Skin of body (tissue), 2 donors: Measurements from ENCODE around the gene TWIST2. TPM values are rescaled to one million over a fixed set of nuclear protein-coding genes. Genes with fewer than 3 reads are reported as not detected.

Source experiments
- DNase-seq: peaks from one replicate; lab custom pipeline; 2025; lab: John Stamatoyannopoulos, UW
- total RNA-seq: library from RNA; depleted of rRNA; stranded (reverse); fragments of >200 nt; gene quantifications from one replicate; pipeline ENCODE4 v1.2.3, GENCODE V29; 2014

TWIST2 gene
- total RNA-seq, 1 donor from 2014 or later, result 60.3 TPM

DNA sequence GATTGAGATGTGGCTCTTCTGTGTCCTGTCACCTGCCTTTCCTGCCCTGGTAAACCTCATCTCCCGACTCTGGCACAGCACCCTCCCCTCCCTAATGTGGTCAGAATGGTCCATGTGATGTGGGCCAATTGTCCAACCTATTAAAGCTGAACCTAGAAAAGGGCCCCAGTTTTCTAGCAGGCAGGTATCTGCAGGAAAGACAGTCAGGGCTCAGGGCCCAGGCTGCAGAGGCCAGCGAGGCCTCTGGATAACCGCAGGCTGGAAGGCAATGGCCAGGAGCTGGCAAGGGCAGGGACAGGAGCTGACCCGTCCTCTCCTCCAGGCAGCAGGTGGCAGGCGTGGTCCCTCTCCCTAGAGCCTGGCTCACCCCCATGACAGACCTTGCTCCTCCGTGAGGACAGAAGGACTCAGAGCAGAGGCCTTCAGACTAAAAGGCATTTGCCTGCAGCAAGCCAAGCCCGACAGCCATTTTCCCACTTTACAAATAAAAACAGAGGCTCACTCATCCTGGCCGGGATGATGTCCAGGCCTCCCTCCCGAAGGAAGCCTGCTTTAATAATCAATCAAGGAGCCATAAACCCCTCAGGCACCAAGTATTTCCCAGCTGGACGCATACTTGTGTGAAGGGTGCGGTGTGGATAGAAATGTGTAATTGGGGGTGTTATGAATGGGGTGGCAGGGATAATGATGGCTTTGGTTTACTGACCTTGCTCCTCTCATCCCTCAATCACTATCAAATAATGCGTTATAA is 107.1 kb downstream of the TWIST2 start:
- DNase-seq, result no peak

DNA sequence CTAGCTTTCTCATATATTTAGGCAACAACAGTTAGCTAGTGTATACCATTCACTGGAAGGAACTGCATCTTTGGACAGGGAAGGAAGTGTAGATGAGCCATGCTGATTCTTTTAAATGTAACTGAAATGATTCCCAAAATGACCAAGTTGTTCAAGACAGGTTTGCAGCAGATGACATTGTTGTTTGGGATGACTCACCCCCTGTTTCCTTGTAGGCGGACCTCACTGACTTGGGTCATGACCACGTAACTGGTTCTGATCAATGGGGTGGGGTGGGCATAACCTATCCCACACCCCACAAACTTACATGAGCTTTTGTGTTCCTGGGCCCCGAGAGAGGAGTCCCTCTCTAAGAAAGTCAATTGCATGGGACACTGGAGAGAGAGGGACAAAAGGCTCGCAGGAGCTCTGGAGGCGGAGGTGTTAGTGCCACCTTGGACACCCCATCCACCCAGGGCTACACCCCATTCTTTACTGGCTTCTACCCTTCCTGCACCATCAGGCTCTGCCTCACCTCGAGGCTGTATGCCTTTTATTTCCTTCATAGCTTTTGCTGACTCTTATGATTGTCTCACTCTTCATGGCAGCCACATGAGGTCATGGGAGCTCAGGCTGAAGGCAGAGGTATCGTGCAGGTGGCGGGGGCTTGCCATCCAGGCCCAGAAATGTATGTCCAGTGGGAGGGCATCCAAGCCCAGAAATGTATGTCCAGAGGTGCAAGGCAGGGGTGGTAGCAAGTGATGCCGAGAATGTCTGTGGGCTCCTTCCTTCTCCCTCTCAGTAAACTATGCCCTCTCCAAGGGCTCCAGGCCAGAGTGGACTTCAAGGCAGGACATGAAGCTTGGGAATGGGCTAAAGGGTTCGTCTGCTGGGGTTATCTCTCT is 108.0 kb downstream of the TWIST2 start:
- no peak for DNase-seq

DNA sequence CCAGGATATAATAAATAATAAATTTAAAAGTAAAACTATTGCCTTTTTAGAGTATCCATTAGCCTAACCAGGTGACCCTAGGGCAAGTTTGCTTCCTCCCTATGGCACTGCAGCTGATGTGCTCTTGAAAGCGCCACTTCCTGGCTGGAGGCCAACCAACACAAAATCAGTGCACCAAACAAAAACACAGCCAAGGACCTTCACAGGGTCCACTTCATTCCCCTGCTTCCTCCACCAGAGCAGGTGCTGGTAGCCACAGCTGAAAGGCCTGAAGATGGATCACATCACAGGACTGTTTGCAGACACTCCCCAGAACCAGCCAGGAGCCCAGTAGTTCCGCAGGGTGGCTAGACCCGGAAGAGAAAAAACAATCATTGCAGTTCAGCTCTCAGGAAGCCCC is 108.8 kb downstream of the TWIST2 start:
- DNase-seq, result no peak
